AG04449 (cell line): ENCODE results near the gene AP3M1.

ENCODE experiments used
- CTCF ChIA-PET: fragments of 350-600 bp; formaldehyde crosslinking; extraction: SDS; loops from one replicate; lab custom pipeline; 2021; ENCODE audit warnings: antibody characterized with exemption; lab: Yijun Ruan, JAX
- POLR2A ChIA-PET: fragments of 400-600, 350-600 bp; formaldehyde crosslinking; extraction: SDS; loops from one replicate; lab custom pipeline; 2020; ENCODE audit warnings: antibody characterized with exemption, inconsistent platforms; lab: Yijun Ruan, JAX
- DNase-seq: peaks from one replicate; pipeline ENCODE4 v3.0.0-alpha.2; 2010; ENCODE audit warnings: low read depth, low spot score
- H3K4me3 ChIP-seq: 2 replicates; pipeline ENCODE4 v1.5.1; 2011; ENCODE audit warnings: low read depth, mild to moderate bottlenecking, control low read depth, low read length
- TF ChIP-seq, protein P1 (sequence below): IDR thresholded peaks from one replicate; pipeline ENCODE4 v1.5.1; 2011; ENCODE audit warnings: mild to moderate bottlenecking, moderate library complexity, low read length, control low read depth, inconsistent platforms; ENCODE audit not compliant: insufficient read depth; ENCODE audit errors: missing control alignments

AP3M1 gene, protein sequence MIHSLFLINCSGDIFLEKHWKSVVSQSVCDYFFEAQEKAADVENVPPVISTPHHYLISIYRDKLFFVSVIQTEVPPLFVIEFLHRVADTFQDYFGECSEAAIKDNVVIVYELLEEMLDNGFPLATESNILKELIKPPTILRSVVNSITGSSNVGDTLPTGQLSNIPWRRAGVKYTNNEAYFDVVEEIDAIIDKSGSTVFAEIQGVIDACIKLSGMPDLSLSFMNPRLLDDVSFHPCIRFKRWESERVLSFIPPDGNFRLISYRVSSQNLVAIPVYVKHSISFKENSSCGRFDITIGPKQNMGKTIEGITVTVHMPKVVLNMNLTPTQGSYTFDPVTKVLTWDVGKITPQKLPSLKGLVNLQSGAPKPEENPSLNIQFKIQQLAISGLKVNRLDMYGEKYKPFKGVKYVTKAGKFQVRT

DNA sequence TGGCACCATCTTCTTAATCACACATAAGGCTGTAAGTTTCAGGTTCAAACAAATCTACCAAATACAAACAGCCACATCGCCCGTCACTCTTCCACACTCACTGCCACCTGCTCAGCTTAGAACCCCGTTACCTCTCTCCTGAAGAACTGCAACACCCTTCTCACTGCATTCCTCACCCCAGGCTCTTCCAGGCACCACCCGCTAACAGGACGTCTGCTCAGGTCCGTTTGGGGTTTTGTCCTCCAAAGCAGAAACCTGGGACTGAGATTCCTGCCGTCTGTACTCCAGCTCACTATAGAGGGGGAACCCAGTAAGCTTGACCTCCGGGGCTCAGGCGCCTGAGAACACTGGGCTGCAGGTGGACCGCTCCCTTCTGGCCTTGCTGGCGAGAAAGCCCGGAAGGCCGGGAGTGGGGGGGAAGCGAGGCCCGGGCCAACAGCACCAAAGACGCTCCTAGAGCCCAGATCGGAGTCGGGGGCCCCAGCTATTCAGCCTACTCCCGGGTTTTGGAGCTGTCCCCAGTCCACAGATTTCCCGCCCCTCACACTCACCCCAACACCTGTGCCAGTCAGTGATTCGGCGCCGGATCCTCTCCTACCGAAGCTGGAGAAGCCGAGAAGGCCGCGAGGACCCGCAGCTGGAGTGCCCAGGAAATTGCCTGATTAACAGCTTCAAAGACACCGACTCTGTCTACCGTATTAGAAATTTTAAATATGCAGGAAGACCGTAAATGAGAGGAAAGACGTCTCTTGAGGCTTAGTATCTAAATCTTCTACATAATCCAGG is at the start of gene AP3M1:
TSS of gene AP3M1 (minus strand) at position 625 of the 786 bp plus-strand sequence. CDS start 12,449 bp downstream, outside the sequence.
- ChIA-PET CTCF (interaction anchor here (0.6 to 5.7 kb wide), 7 partner anchors 15 to 85 kb away, joined by 3 to 46 read pairs (median 6); no protein-coding TSS in a partner anchor), POLR2A (interaction anchor here (0.7 to 1.3 kb wide), 3 partner anchors 24 to 152 kb away, joined by 3 to 5 read pairs (median 4); partner anchors contain the start of gene VCL)
- TF ChIP-seq, protein P1, sequence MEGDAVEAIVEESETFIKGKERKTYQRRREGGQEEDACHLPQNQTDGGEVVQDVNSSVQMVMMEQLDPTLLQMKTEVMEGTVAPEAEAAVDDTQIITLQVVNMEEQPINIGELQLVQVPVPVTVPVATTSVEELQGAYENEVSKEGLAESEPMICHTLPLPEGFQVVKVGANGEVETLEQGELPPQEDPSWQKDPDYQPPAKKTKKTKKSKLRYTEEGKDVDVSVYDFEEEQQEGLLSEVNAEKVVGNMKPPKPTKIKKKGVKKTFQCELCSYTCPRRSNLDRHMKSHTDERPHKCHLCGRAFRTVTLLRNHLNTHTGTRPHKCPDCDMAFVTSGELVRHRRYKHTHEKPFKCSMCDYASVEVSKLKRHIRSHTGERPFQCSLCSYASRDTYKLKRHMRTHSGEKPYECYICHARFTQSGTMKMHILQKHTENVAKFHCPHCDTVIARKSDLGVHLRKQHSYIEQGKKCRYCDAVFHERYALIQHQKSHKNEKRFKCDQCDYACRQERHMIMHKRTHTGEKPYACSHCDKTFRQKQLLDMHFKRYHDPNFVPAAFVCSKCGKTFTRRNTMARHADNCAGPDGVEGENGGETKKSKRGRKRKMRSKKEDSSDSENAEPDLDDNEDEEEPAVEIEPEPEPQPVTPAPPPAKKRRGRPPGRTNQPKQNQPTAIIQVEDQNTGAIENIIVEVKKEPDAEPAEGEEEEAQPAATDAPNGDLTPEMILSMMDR = no peak
- no peak for DNase-seq
- peak within 1 kb of the TSS; percentile 98 for H3K4me3 ChIP-seq

DNA sequence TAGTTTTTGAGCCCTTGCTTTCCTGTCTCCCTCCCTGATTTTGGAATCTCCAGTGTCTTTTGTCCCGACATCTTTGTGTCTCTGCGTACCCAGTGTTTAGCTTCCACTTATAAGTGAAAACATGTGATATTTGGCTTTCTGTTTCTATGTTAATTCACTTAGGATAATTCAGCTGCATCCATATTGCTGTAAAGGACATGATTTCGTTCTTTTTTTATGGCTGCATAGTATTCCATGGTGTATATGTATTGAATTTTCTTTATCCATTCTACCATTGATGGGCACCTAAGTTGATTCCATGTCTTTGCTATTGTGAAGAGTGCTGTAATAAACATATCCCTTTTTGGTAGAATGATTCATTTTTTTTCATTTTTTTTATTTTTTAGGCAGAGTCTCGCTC is 48.7 kb upstream of the AP3M1 start:
- ChIA-PET POLR2A (no interaction called here), CTCF (interaction anchor here (1.1 to 1.7 kb wide), 2 partner anchors 14 to 16 kb away, joined by 3 to 9 read pairs; no protein-coding TSS in a partner anchor)

DNA sequence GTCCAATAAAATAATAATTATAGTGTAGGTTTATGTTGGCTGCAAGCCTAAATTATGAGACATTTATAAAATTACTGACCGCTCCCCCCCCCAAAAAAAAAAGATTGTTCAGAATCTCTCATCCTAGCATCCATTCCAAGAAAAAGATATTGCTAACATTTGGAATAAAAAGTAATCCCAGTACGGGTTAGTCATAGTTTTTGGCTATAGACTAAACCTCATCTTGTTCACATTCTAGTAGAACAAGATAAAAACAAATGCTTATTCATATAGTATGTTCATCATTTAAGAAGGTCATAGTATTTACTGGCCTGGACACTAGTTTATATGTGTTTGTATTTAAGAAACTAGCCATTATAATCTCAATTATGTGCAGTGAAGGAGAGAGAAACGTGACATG is 44.4 kb upstream of the AP3M1 start:
- no peak for DNase-seq
- TF ChIP-seq, protein P1 = no peak
- ChIA-PET POLR2A (no interaction called here), CTCF (interaction anchor here (3.9 kb wide), 1 partner anchor 18 kb away, joined by 22 read pairs; no protein-coding TSS in a partner anchor)
- H3K4me3 ChIP-seq = no peak overlapping the region

More for the DNA sequence above, 48.7 kb upstream of the AP3M1 start:
- DNase-seq = no peak
- no peak overlapping the region for H3K4me3 ChIP-seq
- TF ChIP-seq, protein P1 = no peak

DNA sequence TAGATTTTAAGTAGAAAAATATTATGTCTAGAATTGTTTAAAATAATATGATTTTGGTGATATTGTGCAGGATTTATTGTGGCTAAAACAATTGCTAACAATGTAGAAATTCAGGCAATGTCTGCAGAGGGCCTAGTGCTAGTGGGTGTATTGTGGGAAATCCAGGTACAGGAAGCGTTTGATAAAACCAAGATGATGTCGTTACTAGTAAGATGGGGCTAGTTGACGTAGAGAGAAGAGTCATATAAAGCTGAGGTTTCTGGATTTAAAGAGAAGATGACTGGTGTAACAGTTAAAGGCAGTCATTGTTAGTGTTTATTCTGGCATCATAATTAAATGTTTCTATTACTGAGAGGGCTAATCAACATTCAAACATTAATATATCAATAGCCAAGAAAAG is 43.9 kb upstream of the AP3M1 start:
- ChIA-PET POLR2A (no interaction called here), CTCF (interaction anchor here (3.9 kb wide), 1 partner anchor 18 kb away, joined by 22 read pairs; no protein-coding TSS in a partner anchor)
- TF ChIP-seq, protein P1 = no peak
- no peak for DNase-seq
- no peak overlapping the region for H3K4me3 ChIP-seq

DNA sequence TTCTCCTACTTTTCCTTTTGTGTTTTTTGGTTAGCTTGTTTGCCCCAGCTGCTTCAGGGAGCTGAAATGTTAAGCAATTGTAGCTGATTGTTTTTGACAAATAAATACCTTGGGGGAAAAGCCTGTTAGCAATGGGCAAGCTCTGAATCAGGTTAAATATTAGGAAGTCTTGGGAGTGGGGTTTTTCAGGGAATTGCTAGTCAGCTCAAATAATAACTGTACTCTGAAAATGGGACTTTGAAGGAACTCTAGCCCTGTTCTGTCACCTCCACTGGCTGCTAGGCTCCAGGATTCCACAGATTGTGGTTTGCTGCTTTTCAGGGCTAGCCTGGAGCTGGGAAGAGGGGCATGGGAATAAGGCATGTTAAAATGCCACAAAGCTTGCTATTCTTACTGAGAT is 39.9 kb upstream of the AP3M1 start:
- ChIA-PET POLR2A (interaction anchor here (0.9 kb wide), 1 partner anchor 14 kb away, joined by 4 read pairs; no protein-coding TSS in a partner anchor), CTCF (interaction anchor here (0.8 to 2.6 kb wide), 4 partner anchors 8 to 1045 kb away, joined by 3 to 16 read pairs (median 4); partner anchors contain the start of gene COMTD1)
- TF ChIP-seq, protein P1 = no peak
- DNase-seq = no peak
- H3K4me3 ChIP-seq = peak overlapping the region; percentile 35
